Mesenteric fat pad (tissue), 1 donor: Measurements from ENCODE around the gene ALCAM. TPM values are rescaled to one million over a fixed set of nuclear protein-coding genes. Genes with fewer than 3 reads are reported as not detected.

Experiments
- DNase-seq: peaks from one replicate; pipeline ENCODE4 v3.0.0-alpha.2; 2020; ENCODE audit warnings: low spot score
- total RNA-seq: library from RNA; stranded (reverse); fragmentation: NEBNext Ultra II Directional; extraction: Animal tissue kit (Norgen Biotek cat#: 25700); gene quantifications from one replicate; pipeline ENCODE4 v1.2.1, GENCODE V29; 2021
- donor health status: DM: yes; HTN: yes; CAD: no.

ALCAM gene
- total RNA-seq, 1 donor from 2014 or later: 9.9 TPM

DNA sequence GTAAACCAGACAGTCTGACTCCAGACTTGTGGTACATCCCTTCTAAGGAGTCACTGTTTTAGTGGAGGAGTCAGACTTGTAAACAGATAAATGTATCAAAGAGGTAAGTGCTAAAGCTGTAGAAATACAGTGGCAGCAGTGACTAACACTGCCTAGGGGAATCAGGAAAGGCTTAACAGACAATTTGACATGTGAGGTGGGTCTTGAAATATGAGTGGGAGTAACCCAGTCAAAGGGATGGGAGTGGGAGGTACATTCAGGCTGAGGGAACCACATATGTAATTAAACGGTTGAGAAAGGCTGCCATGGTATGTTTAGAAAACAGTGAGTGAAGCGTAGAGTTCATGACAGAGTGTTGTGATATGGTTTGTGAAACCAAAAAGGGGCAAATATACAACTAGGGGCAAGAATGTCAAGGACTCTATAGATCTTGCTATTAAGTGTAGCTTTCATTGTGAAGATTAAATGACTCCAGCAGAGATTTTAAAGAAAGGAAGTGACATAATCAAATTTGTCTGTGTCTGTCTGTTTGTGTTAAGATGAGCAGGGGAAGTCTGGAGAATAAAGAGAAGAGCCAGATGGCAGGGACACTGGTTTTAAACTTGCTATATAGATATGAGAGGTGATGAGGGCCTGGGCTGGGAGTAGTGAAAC is 11.2 kb upstream of the ALCAM start:
- no peak for DNase-seq

DNA sequence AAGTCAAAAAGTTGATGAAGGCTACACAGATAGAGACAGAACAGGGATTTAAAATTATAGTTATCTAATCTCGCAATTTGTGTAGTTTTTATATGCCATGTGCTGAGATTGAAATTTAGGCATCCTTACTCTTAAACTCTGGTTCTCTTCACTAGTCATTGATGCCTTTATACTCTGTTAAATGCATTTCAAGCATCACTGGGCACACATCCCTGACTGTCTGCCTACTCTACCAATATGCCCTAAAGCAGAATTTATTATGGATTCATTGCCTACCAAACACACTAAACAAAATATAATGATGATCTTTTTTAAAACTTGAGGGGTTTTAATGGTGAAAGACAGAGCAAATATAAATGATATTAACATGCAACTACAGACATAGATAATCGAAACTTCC is 10.3 kb upstream of the ALCAM start:
- DNase-seq: no peak

DNA sequence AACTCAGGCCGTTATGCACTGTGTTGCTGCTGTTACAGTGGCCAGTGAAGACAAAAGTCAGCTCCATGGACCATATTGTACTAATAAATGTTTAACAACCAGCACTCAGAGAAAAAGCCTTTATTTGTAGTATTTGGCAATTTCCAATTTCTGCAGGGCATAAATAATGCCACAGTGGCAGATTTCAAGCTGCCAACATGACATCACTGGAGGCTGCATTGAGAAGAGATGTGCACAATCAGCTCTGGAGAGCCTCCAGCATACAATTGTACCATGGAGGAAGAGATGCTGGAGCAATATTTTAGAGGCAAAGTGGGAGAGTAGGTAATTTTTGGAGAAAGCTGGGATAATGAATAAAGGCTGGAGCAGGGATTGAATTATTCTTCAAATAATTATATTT is 9.7 kb upstream of the ALCAM start:
- no peak for DNase-seq

GRCh38 chr3:105359098-105359762 is 7.5 kb upstream of the ALCAM start:
- no peak for DNase-seq

DNA sequence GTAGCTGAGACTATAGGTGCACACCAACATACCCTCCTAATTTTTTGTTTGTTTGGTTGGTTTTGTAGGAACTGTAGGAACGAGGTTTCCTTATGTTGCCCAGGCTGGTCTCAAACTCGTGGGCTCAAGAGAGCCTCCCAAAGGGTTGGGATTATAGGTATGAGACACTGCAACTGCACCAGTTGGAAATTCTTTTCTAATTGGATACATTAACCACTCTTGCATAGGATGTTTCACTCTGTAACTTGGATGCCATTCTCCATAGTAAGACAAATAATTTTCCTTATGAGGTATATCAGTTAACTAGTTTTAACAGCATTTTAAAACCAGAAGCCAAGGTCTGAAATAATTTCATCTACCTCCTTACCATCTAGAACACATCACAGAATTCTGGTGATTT is 6.7 kb upstream of the ALCAM start:
- no peak for DNase-seq

DNA sequence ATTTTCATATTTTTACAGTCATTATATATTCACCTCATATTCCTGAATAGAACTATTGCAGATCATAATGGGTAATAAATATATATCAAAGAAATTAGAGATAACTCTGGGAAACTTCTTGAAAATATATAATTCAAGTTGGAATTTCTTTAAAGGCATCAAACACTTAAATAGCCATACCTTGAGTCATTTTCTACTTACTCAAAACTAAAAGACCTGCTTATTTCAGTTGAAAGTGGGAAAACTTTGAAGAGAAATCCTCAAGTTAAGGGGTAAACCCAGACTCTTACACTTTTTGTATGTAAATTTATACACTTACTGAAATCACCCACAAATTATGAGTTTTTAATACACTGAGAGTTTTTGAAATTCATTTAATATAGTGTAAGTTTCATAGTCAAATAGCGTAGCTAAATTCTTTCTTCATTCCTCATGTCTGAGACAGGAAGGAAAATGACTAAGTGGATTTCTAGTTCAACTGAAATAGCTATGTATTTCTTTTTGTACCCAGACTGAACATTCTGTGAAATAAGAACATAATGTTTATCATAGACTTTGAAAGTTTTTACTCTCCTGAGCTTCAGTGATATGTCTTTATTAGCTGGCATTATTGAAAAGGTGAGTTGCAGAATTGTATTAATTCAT is 4.6 kb upstream of the ALCAM start:
- DNase-seq: no peak

- no peak for DNase-seq
Observed at GRCh38 chr3:105364128-105364527, 2.6 kb upstream of the ALCAM start.

DNA sequence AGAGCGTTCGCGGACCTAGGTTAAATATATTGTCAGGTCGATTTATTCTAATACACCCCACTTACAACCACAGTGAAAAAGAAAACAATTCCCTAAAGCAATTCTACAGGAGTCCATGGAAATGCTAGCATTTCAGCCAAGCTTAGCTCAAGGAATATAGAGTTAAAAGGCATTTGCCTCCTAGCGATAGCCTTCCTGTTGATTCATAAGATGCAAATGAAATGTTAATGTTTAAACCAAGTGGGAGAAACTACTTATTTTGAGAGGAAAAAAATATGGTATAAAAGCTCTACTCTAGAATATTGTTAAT is 1.7 kb upstream of the ALCAM start:
- DNase-seq: no peak

DNA sequence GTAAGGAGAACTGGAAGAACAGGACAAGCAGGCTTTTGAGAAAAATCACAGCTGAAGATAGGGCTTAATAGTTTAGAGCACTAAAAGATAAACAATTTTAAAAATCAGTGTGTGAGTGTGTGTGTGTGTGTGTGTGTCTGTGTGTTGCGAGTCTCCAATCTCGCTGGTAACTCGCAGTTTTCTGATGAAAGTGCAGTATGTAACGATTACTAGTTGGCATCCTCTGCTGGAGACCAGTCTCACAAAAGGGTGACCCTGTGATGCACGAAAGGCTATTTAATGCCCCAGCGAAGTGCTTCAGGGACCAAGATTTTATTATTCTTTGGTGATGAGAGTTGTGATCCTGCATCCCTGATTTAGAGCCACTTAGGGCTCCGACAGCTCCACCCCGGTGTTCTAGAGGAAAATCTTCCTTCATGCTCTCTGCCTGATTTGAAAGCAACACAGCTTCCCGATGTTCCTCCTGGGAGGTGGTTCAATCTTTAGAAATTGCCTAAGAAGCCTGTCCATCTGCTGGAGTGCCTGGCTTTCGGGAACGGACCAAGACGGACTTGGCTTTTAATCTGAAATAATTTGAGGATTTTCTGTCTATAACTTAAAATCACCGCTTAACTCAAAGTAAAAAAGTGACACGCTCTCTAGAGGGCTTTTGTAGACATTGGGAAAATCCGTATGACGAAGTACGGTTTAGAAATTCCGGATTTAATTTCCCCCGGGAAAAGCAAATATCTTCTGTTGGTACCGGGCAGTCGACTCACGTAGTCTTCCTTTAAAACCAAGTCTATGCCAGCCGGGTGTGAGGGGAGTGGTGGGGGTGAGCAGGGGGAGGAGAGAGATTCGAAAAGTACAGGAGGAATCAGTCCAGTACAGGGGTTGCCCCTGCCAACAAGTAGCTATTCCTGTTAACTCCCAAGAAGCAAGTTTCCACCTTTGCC is 1.1 kb upstream of the ALCAM start:
- DNase-seq: no peak

DNA sequence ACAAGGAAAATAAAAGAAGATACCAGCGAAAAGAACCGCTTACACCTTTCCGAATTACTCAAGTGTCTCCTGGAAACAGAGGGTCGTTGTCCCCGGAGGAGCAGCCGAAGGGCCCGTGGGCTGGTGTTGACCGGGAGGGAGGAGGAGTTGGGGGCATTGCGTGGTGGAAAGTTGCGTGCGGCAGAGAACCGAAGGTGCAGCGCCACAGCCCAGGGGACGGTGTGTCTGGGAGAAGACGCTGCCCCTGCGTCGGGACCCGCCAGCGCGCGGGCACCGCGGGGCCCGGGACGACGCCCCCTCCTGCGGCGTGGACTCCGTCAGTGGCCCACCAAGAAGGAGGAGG is 325 bp downstream of the ALCAM start:
- no peak for DNase-seq

GRCh38 chr3:105367406-105368213 is 901 bp downstream of the ALCAM start:
- DNase-seq: peak; percentile 91

DNA sequence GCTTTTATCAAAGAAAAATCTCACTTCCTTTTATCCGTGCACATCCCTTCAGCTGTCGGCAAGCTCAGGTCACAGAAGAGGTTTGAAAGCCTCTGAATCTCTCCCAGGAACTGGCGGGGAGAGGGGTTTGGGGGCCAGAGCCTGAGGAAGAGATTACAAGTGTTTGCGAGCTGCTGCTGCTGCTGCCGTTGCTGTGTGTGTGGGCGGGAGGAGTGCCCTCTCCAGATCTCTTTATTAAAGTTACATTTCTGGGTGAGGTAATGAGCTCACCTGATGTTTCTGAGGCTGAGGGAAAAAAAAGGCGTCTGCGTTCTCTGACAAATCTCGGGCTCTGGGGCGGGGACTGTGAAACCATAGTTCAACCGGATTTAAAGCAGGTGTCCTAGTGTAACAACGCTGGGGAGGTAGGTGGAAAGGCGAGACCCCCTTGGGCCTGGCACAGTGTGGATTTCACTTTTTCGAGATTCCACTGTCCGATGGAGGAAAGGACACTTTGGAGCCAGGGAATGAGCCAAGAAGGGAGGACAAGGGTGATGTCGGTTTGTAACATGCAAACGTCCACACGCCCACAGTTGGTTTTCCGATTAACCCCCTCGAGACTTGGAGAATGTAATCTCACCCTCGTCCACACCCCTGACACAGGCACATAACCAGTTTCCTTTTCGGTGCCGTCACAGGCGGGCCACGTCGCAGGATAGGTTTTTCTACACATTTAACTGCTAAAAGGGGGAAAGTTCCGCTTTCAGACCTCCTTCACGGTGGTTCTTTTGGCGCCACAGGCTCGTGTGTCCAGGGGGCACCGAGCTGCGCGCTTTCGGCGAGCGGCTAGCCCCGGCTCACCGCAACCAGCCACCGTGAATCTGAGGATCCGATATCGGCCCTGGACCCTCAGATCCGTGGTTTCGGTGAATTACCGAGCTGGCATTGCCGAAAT is 2.1 kb downstream of the ALCAM start:
- DNase-seq: peak; percentile 87

DNA sequence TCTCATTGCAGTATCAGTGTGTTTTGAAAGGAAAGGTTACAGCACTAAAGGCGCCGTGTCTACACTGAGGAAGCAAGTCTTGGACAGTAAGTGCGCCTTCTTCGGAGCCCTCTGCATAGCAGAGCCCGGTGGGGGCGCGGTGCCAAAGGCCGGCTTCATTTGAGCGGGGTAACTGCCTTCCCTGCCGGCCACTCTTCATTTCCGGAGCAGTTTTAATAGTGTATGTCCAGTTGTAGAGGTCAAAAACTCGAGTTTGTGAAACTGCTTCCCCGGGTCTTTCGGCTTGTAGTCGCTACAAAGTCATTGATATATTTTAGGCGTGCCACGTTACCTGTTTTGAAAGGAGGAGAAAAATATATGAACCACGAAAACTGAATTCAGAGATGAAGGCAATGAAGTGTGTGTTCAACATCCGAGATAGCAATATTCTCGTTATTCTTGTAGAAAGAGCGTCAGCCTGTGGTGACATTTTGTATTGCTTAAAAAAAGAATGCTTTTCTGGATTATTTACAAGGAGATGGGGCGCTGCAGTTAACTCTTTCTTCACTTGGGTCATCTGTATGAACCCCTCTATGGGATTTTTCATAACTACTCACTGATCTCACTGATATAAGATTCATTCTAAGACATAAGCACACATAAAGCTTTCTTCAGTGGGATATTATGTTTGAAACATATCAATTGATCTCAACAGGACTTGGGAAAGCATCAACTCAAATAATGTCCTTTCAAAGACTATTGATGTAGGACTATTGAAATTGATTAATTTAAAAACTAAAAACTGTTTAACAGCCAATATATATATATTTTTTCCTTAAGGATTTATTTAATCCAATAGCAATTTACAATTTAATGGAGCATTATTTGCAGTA is 3.0 kb downstream of the ALCAM start:
- no peak for DNase-seq

GRCh38 chr3:105373383-105373782 is 6.7 kb downstream of the ALCAM start:
- DNase-seq: no peak

DNA sequence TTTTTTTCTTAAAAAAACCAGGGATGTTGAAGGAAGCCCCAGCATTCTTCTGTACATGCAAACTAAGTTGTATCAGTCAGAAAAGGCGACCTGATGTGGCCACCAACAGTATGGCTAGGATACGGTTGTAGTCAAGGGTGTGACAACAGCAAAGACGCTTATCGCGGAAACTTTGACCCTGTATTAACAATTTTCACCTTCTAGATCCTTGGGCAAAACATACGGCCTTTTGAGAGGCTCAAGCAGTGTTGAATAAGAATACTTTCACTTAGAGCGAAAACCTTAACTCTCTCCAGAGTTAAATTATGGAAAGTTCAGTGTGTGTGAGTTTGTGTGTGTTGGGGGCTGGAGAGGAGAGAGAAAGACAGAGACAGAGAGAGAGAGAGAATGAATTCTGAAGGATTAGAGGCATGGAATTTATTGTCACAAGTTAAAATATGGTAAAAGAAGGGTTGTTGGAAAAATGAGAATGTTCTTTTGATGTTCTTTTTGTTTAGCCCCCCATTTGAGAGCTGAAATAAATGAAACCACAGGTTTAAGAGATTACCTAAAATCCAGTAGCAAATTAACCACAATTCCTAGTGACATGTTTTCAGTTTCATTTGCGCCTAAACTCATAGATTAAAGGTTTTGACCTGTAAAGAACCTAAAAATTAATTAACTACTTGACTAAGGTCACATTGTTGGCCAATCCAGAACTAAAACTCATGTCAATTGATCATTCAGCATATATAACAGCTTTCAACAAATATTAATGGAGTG is 9.2 kb downstream of the ALCAM start:
- DNase-seq: no peak

DNA sequence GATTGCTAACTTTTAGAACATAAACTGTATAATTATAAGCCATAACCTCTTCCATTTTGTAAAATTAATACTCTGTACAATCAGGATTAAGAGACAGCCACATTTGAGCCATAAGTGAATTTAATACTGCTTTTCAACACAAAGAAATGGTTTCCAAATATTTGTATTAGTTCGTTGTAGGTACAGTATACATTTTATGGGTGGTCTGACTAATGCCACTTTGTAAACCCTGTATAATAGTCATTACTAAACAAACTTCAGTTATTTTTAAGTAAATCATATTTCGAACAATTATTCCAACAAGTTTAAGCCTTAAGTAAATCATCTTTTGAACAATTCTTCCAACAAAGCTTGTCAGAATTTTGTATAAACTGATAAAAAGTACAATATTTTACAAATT is 11.0 kb downstream of the ALCAM start:
- DNase-seq: no peak

GRCh38 chr3:105385179-105385578 is 18.5 kb downstream of the ALCAM start:
- no peak for DNase-seq

DNA sequence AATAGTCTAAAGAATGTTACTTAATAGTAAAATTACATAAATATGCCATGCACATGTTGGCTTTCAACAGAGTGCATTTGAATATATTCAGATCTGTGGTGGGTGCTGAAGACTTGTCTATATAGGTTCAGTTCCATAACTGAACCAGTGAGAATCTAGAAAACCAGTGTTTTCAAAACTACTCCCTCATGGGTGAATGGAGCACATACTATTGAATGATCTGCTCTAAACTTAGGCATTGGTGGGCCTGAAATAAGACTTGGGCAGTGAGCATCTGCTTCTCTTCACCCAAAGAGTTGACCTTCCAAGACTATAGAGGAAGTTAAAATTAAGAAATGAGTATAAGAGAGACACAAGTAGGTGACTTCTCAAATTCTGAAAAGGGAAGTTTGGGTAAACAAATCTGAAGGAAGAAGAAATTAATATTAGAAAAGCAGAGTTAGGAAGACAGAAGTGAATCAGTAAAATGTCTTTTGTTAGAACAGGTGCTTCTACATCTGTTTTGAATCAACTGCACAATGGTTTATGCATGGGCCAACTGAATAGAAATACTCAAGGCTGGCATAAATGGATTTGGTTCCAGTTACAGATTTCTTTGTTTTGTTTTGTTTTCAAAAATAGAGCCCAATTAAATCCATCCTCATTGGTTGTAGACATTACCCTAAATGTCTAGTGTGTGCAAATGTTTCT is 19.3 kb downstream of the ALCAM start:
- DNase-seq: no peak
